Transverse colon (tissue), 3 donors: ENCODE measurements around the gene FNDC5.

ENCODE experiments used
- POLR2A ChIP-seq: fragments of 450-650 bp; IDR thresholded peaks from one replicate; pipeline ENCODE4 v1.6.1; 2016; ENCODE audit warnings: antibody characterized with exemption, mild to moderate bottlenecking, moderate library complexity
- TF ChIP-seq, protein P1 (sequence below), 5 experiments: fragments of 200-600 bp in 3 of 5; fragments of 450-650 bp in 2 of 5; sonication (generic) in 3 of 5; IDR thresholded peaks; 1 replicate in 2 of 5; 2 replicates in 3 of 5; pipeline ENCODE4 v1.5.1; 2016 to 2017; ENCODE audit warnings: antibody characterized with exemption in 5 of 5, inconsistent platforms in 3 of 5, mild to moderate bottlenecking in 2 of 5, moderate library complexity in 1 of 5

- TF ChIP-seq, protein P1, sequence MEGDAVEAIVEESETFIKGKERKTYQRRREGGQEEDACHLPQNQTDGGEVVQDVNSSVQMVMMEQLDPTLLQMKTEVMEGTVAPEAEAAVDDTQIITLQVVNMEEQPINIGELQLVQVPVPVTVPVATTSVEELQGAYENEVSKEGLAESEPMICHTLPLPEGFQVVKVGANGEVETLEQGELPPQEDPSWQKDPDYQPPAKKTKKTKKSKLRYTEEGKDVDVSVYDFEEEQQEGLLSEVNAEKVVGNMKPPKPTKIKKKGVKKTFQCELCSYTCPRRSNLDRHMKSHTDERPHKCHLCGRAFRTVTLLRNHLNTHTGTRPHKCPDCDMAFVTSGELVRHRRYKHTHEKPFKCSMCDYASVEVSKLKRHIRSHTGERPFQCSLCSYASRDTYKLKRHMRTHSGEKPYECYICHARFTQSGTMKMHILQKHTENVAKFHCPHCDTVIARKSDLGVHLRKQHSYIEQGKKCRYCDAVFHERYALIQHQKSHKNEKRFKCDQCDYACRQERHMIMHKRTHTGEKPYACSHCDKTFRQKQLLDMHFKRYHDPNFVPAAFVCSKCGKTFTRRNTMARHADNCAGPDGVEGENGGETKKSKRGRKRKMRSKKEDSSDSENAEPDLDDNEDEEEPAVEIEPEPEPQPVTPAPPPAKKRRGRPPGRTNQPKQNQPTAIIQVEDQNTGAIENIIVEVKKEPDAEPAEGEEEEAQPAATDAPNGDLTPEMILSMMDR (IDR thresholded peaks at IDR 0.05) = peak in 2 of 5 experiments; percentile 21 to 47
- TF ChIP-seq POLR2A = peak; percentile 50
Observed at GRCh38 chr1:32893198-32894018, 22.7 kb upstream of the FNDC5 start.
